Ovary (tissue), 9 donors: ENCODE measurements around the gene NADSYN1. TPM values are rescaled to one million over a fixed set of nuclear protein-coding genes. Genes with fewer than 3 reads are reported as not detected.

ENCODE experiments used
- DNase-seq, 5 donors: peaks; one replicate each; pipeline ENCODE4 v3.0.0-alpha.2; 2019 to 2020
- H3K27ac ChIP-seq, 2 donors: fragments of 200-600 bp; one replicate each; pipeline versions ENCODE4 v1.5.1 to v1.8.0; 2019 to 2022
- H3K27me3 ChIP-seq: fragments of 200-600 bp; one replicate; pipeline ENCODE4 v1.8.0; 2022
- H3K36me3 ChIP-seq: fragments of 200-600 bp; sonication (generic); one replicate; pipeline ENCODE4 v1.5.1; 2019
- H3K4me1 ChIP-seq: one replicate; pipeline ENCODE4 v1.8.1; 2013; ENCODE audit warnings: mild to moderate bottlenecking, moderate library complexity; ENCODE audit not compliant: insufficient read depth
- H3K4me3 ChIP-seq: fragments of 200-600 bp; sonication (generic); one replicate; pipeline ENCODE4 v1.5.1; 2017
- H3K9me3 ChIP-seq, 2 donors: fragments of 200-600 bp in 1 of 2; sonication (generic) in 1 of 2; one replicate each; pipeline versions ENCODE4 v1.5.1 to v1.8.1; 2013 to 2019; ENCODE audit warnings: mild to moderate bottlenecking in 1 of 2, moderate library complexity in 1 of 2
- EP300 ChIP-seq: sonication (generic); formaldehyde crosslinking; IDR thresholded peaks from one replicate; pipeline ENCODE4 v1.6.1; 2017; ENCODE audit warnings: antibody characterized with exemption
- POLR2A ChIP-seq: fragments of 450-650 bp; IDR thresholded peaks from one replicate; pipeline ENCODE4 v1.6.1; 2017; ENCODE audit warnings: antibody characterized with exemption, mild to moderate bottlenecking, moderate library complexity
- WGBS, 3 donors: extraction: QIAGEN DNeasy Blood & Tissue Kit in 1 of 3; methylation state at CpG; one replicate each; pipeline versions ENCODE4 v1.1.5 to v1.1.7; 2013 to 2017; 5-methylcytosine and 5-hydroxymethylcytosine counted together
- intact Hi-C, 4 donors: fragments of 100-400 bp; cut with DNase I; formaldehyde crosslinking; loops; one replicate each; pipeline versions ENCODE4 v1.11.0 to v1.15.1; 2022 to 2023
- polyA plus RNA-seq, 2 donors: library from polyadenylated mRNA; stranded (reverse); fragments of 200-250 nt in 1 of 2; fragments of 350-450 nt in 1 of 2; fragmentation: Illumina TruSeq in 1 of 2; extraction: RNeasy Lipid Tissue Mini Kit (QIAGEN cat#74804) in 1 of 2; gene quantifications; one replicate each; pipeline ENCODE4 v1.2.3, GENCODE V29; 2013 to 2014
- total RNA-seq, 7 donors: library from RNA; depleted of rRNA in 2 of 7; stranded (reverse); fragments of >200 nt in 2 of 7; fragmentation: NEBNext Ultra II Directional in 3 of 7; extraction: Animal tissue kit (Norgen Biotek cat#: 25700) in 3 of 7; gene quantifications; one replicate each; pipeline versions ENCODE4 v1.1.0 to v1.2.4, GENCODE V29; 2016 to 2023
- TF ChIP-seq, protein P1 (sequence below), 3 donors: fragments of 450-650 bp in 2 of 3; fragments of 200-600 bp in 1 of 3; IDR thresholded peaks; one replicate each; pipeline versions ENCODE4 v1.5.1 to v1.8.0; 2016 to 2022; ENCODE audit warnings: antibody characterized with exemption in 3 of 3, mild to moderate bottlenecking in 1 of 3
- donor health status: DM: no; HTN: no; CAD: no; lungs with moderate emphysema.
- donor health status: DM: no; HTN: no; CAD: no.
- donor health status: Bipolar disorder and iron deficiency.
- donor health status: DM: yes; HTN: yes; CAD: no.
- donor health status: DM: no; HTN: no; CAD: no.
- donor health status: DM: yes; HTN: yes; CAD: no.

Gene NADSYN1
- total and polyA plus RNA-seq, 9 donors, result 30.8 to 69.0 (median 49.6) TPM

GRCh38 chr11:71408826-71409225 is 44.2 kb upstream of the NADSYN1 start:
- no peaks in the 10 kb centered on the region for H3K4me1 ChIP-seq
- 72 to 81% (median 75%) methylated on average over 7 of the region's 7 CpGs for WGBS, 3 donors
- intact Hi-C loops, result no loop called here
- no peak overlapping the region for H3K27ac ChIP-seq
- no peak overlapping the region for H3K4me3 ChIP-seq
- DNase-seq, result no peak
- H3K36me3 ChIP-seq, result no peaks in the 10 kb centered on the region
- no peaks in the 10 kb centered on the region for H3K9me3 ChIP-seq
- H3K27me3 ChIP-seq, result no peaks in the 10 kb centered on the region
- TF ChIP-seq POLR2A (no peak), EP300 (no peak)
- TF ChIP-seq, protein P1, sequence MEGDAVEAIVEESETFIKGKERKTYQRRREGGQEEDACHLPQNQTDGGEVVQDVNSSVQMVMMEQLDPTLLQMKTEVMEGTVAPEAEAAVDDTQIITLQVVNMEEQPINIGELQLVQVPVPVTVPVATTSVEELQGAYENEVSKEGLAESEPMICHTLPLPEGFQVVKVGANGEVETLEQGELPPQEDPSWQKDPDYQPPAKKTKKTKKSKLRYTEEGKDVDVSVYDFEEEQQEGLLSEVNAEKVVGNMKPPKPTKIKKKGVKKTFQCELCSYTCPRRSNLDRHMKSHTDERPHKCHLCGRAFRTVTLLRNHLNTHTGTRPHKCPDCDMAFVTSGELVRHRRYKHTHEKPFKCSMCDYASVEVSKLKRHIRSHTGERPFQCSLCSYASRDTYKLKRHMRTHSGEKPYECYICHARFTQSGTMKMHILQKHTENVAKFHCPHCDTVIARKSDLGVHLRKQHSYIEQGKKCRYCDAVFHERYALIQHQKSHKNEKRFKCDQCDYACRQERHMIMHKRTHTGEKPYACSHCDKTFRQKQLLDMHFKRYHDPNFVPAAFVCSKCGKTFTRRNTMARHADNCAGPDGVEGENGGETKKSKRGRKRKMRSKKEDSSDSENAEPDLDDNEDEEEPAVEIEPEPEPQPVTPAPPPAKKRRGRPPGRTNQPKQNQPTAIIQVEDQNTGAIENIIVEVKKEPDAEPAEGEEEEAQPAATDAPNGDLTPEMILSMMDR (IDR thresholded peaks at IDR 0.05), result no peak

DNA sequence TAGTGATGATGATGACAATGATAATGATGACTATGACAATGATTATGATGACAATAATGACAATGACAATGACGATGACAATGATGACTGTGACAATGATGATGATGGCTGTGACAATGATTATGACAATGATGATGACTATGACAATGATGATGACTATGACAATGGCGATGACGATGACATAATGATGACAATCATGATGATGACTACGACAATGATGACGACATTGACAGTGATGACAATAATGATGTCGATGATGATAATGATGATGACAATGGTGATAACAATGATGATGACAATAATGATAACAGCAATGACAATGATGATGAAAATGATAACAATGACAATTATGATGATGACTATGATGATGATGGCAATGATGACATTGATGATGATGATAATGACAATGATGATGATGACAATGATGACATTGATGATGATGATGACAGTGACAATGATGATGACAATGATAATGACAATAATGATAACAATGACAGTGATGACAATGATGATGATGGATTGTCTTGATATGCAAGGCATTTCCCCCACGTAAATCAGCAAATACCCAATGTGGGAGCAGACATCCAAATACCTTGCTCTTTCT is 42.5 kb upstream of the NADSYN1 start:
- DNase-seq, result no peak
- WGBS, 3 donors, result 80 to 87% (median 86%) methylated on average over 7 of the region's 7 CpGs
- Histone ChIP-seq H3K4me1 (no peaks in the 10 kb centered on the region), H3K4me3 (no peak overlapping the region), H3K36me3 (no peaks in the 10 kb centered on the region), H3K27me3 (no peaks in the 10 kb centered on the region), H3K9me3 (no peaks in the 10 kb centered on the region), H3K27ac (no peak overlapping the region)
- intact Hi-C loops, result no loop called here
- TF ChIP-seq, protein P1 (IDR thresholded peaks at IDR 0.05), result no peak
- no peak for TF ChIP-seq EP300
- TF ChIP-seq POLR2A, result no peak

DNA sequence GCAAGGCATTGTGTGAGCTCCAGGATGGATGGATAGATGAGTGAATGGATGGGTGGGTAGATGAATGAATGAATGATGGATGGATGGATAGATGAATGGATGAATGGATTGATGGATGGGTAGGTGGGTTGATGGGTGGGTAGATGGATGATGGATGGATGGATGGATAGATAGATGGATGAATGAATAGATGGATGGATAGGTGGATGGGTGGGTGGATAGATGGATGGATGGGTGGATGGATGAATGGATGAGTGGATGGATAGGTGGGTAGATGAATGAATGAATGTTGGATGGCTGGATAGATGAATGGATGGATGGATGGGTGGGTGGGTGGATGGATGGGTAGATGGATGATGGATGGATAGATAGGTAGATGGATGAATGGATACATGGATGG is 38.4 kb upstream of the NADSYN1 start:
- no peak for DNase-seq
- Histone ChIP-seq H3K27ac (no peak overlapping the region), H3K27me3 (no peaks in the 10 kb centered on the region), H3K4me3 (no peak overlapping the region), H3K4me1 (no peaks in the 10 kb centered on the region), H3K36me3 (no peaks in the 10 kb centered on the region), H3K9me3 (no peaks in the 10 kb centered on the region)
- intact Hi-C loops, result no loop called here
- TF ChIP-seq POLR2A (no peak), EP300 (no peak)
- TF ChIP-seq, protein P1 (IDR thresholded peaks at IDR 0.05), result no peak

- Histone ChIP-seq H3K4me1 (no peaks in the 10 kb centered on the region), H3K9me3 (no peaks in the 10 kb centered on the region), H3K4me3 (no peak overlapping the region), H3K27me3 (no peaks in the 10 kb centered on the region), H3K36me3 (no peaks in the 10 kb centered on the region), H3K27ac (no peak overlapping the region)
- WGBS, 3 donors, result 44 to 54% (median 51%) methylated on average over 8 of the region's 8 CpGs
- intact Hi-C loops, result no loop called here
- TF ChIP-seq POLR2A (no peak), EP300 (no peak)
- TF ChIP-seq, protein P1 (IDR thresholded peaks at IDR 0.05), result no peak
- DNase-seq, result no peak
Observed at GRCh38 chr11:71418643-71419042, 34.4 kb upstream of the NADSYN1 start.
